IMR-90 (cell line): ENCODE results near the gene GALNT3. TPM values are rescaled to one million over a fixed set of nuclear protein-coding genes. Genes with fewer than 3 reads are reported as not detected.

Experiments
- polyA plus RNA-seq, 3 experiments: library from polyadenylated mRNA; depleted of rRNA; stranded (reverse); fragments of >200 nt; gene quantifications; 2 replicates each; pipeline ENCODE4 v1.2.3, GENCODE V29; 2012; ENCODE audit warnings: low replicate concordance in 1 of 3
- total RNA-seq: library from RNA; depleted of rRNA; stranded (reverse); fragments of >200 nt; gene quantifications from 2 replicates; pipeline ENCODE4 v1.2.3, GENCODE V29; 2012; rRNA removed

GALNT3 gene
- total and polyA plus RNA-seq, 2 of the 4 experiments (the other 2 are of a cell fraction) = 1.1 to 2.0 TPM

Other genes starting within 250 kb of the GALNT3 start
- gene TTC21B, start 159.5 kb upstream of the GALNT3 start, total RNA-seq = 17.2 and 23.1 TPM in 2 replicates
- 6.7 and 8.0 TPM in 2 replicates for gene TTC21B, start 159.5 kb upstream of the GALNT3 start, polyA plus RNA-seq (2012; rRNA removed)